VCaP (cell line): ENCODE measurements around the gene NRXN3.

Experiments used
- H3K27ac ChIP-seq: fragments of 450-650 bp; 2 replicates; pipeline ENCODE4 v1.5.1; 2017
- CTCF ChIP-seq: fragments of 450-650 bp; conservative IDR thresholded peaks from 2 replicates; pipeline ENCODE4 v1.5.1; 2017; ENCODE audit warnings: mild to moderate bottlenecking, moderate library complexity

The NRXN3 gene

GRCh38 chr14:78131616-78132015 is 38.6 kb upstream of the NRXN3 start:
- TF ChIP-seq CTCF, result no peak
- no peak overlapping the region for H3K27ac ChIP-seq

- H3K27ac ChIP-seq, result no peak overlapping the region
- TF ChIP-seq CTCF, result no peak
Measured at GRCh38 chr14:78135450-78135891, 34.7 kb upstream of the NRXN3 start.

DNA sequence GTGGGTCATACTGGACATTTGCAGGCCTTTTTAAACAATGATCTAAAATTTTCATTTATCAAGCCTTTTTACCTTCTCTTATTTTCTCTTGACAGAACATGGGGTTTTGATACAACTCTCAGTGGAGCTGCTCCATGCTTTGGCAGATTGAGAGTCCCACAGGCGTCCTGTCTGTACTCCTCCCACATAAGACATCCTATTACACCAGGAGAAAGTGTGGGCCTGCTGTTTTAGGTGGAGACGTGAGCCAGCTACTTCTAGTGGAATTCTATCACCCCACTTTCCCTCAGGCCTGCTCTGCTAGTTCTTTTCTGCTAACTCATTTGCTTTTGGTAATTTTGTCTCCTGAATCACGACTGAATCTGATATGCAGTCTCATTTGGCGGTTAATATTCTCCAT is 33.5 kb upstream of the NRXN3 start:
- H3K27ac ChIP-seq, result no peak overlapping the region
- no peak for TF ChIP-seq CTCF

DNA sequence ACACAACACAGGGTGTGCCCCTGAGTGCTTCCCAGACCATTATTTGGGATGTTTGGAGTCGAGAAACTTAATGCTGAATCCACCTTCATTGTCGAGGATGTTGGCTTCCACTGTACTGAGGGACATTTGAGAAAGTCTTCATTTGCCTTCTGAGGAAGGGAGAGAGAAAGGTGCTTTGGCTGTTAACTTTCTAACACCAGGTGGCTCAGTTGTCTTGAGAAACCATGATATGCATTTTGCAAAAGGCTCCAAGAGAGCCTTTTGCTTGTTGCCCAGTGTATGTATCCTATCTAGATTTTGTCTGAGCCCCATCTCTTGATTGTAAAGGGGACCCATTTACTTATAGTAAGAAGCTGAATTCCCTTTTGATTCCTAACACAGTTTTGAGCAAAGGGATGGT is 28.6 kb upstream of the NRXN3 start:
- peak; percentile 68 for TF ChIP-seq CTCF

DNA sequence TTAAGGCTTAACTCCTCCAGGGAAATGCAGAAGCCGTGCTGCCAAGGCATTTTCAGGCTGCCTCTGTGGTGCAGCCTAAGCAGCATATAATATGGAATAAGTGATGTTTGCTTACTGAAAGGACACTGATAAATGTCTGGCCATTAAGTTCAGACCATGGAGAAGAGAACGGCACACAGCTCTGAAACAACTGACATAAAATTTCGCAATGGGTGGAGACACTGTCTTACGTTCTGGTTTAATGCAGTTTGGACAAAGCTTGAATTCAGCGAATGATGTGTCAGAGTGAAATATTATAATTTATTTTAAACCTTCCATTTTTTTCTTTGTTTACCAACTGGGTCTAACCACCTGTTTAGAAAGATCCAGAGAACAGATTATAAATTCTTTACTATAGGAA is 27.2 kb upstream of the NRXN3 start:
- H3K27ac ChIP-seq, result no peak overlapping the region
- TF ChIP-seq CTCF, result no peak

More for the DNA sequence above, 28.6 kb upstream of the NRXN3 start:
- no peak overlapping the region for H3K27ac ChIP-seq

GRCh38 chr14:78143489-78144145 is 26.6 kb upstream of the NRXN3 start:
- TF ChIP-seq CTCF, result no peak
- no peak overlapping the region for H3K27ac ChIP-seq

- peak overlapping the region; percentile 30; the same call in 1 of the 2 replicates for H3K27ac ChIP-seq
- no peak for TF ChIP-seq CTCF
Measured at GRCh38 chr14:78152201-78153063, 17.7 kb upstream of the NRXN3 start.
